Sciatic nerve (tissue), 1 donor: ENCODE results near the gene CXCR4. TPM values are rescaled to one million over a fixed set of nuclear protein-coding genes. Genes with fewer than 3 reads are reported as not detected.

Experiments
- total RNA-seq: library from RNA; stranded (reverse); fragmentation: NEBNext Ultra II Directional; extraction: Animal tissue kit (Norgen Biotek cat#: 25700); gene quantifications from one replicate; pipeline ENCODE4 v1.2.1, GENCODE V29; 2021
- donor health status: DM: no; HTN: no; CAD: no.

Gene CXCR4
- total RNA-seq, 1 donor from 2014 or later = 39.8 TPM

Other genes starting within 250 kb of the CXCR4 start
- gene MCM6, start 241.7 kb downstream of the CXCR4 start, total RNA-seq = 15.8 TPM
- 71.1 TPM for gene DARS1, start 132.5 kb downstream of the CXCR4 start, total RNA-seq